HL-60 (cell line): ENCODE measurements around the gene STOML1.

Experiments
- DNase-seq, 2 experiments: peaks; one replicate each; pipeline ENCODE4 v3.0.0-alpha.2; 2010 to 2020; ENCODE audit warnings: low read depth in 1 of 2, low spot score in 1 of 2
- H3K27ac ChIP-seq: fragments of 250-450 bp; sonication (Bioruptor Pico); replicated peaks from 2 replicates; pipeline ENCODE4 v1.5.1; 2020; ENCODE audit warnings: mild to moderate bottlenecking, moderate library complexity
- H3K27me3 ChIP-seq: fragments of 250-450 bp; sonication (Bioruptor Pico); 2 replicates; pipeline ENCODE4 v1.5.1; 2021; ENCODE audit warnings: mild to moderate bottlenecking, moderate library complexity; ENCODE audit not compliant: insufficient read depth, poor library complexity, severe bottlenecking
- H3K4me3 ChIP-seq: replicated peaks from 2 replicates; pipeline ENCODE4 v1.5.1; 2011; ENCODE audit warnings: mild to moderate bottlenecking, control low read depth, low read length; ENCODE audit not compliant: insufficient read depth
- CTCF ChIP-seq: IDR thresholded peaks from one replicate; pipeline ENCODE4 v1.5.1; 2011; ENCODE audit warnings: low read length, control low read depth, inconsistent platforms; ENCODE audit not compliant: insufficient read depth
- GABPA ChIP-seq: IDR thresholded peaks from 2 replicates; pipeline ENCODE4 v1.6.1; 2012; ENCODE audit warnings: low read depth
- POLR2AphosphoS5 ChIP-seq: IDR thresholded peaks from 2 replicates; pipeline ENCODE4 v1.6.1; 2012; ENCODE audit warnings: low read depth
- REST ChIP-seq: IDR thresholded peaks from 2 replicates; pipeline ENCODE4 v1.6.1; 2012; ENCODE audit warnings: low read depth; ENCODE audit not compliant: insufficient replicate concordance
- SPI1 ChIP-seq: IDR thresholded peaks from 2 replicates; pipeline ENCODE4 v1.6.1; 2012; ENCODE audit warnings: low read depth, mild to moderate bottlenecking, borderline replicate concordance

Gene STOML1

GRCh38 chr15:73996939-73997338 lies 4.8 kb upstream of the STOML1 start:
- H3K27ac ChIP-seq, result peak overlapping the region; percentile 81
- no peaks in the 10 kb centered on the region for H3K27me3 ChIP-seq
- peak in 1 of 2 experiments; percentile 47 for DNase-seq
- peak overlapping the region; percentile 86 for H3K4me3 ChIP-seq
- no peak for TF ChIP-seq POLR2AphosphoS5
- TF ChIP-seq SPI1, result no peak
- no peak for TF ChIP-seq GABPA
- TF ChIP-seq CTCF, result no peak
- TF ChIP-seq REST, result no peak

DNA sequence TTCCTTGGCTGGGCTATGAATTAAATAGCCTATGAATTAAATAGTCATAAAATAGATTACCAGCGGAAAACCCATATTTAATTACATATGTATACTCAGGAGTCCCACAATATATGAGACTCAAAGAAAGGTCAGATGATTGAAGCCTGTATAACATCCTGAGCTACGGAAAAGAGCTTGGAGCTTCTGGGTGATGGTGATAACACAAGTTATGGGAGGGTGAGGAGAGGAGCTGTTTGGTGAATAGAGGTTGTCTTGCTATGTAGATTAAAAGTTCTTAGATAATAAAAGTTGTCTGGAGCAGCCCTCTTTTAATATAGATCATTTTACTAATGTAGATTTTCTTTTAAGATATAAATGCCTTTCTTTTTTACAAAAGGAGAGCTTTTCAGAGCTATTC lies 4.2 kb upstream of the STOML1 start:
- Histone ChIP-seq H3K4me3 (peak overlapping the region; percentile 86), H3K27me3 (no peaks in the 10 kb centered on the region), H3K27ac (peak overlapping the region; percentile 81)
- TF ChIP-seq GABPA (no peak), SPI1 (no peak), REST (no peak), CTCF (no peak), POLR2AphosphoS5 (no peak)
- DNase-seq, result no peak

DNA sequence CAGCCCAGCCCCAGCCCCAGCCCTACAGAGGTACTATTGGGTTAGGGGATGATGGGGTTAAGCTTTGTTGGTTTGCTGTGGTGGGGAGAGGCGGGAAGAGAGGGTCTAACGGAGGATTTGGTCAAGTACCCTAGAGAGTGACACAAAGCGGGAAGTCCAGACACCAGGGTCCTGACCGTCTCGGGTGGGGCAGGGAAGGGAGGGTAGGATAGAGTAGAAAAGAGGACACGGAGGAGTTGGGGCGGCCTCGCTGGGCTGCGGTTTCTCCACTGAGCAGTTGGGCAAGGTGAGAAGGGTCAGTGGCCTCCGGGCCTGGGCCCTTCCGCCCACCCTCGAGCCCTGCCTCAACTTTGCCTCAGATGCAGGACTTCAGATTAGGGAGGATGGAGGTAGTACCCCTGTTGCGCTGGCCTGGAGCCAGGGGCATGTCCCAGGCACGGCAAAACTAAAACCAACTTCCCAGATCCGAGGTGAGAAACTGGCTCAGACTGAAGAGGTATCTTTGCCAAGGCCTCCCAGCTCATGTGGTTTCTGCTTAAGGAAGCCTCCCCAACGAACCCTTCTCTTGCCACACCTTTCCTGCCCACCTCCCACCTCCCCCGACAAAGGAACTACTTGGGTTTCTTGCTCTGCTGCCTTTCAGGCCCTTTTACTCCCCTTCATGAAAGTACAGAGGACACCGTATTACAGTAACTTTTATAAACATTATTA lies 3.0 kb upstream of the STOML1 start:
- peak; percentile 41 to 76 for DNase-seq
- no peak for TF ChIP-seq POLR2AphosphoS5
- TF ChIP-seq REST, result no peak
- no peak for TF ChIP-seq CTCF
- TF ChIP-seq SPI1, result no peak
- TF ChIP-seq GABPA, result no peak
- Histone ChIP-seq H3K27ac (peak overlapping the region; percentile 81), H3K27me3 (no peaks in the 10 kb centered on the region), H3K4me3 (peak overlapping the region; percentile 86)
